ENCODE measurements around the gene EFL1.
"Not testable (repeated sequence)": the region's sequence is repeated elsewhere in the genome, so short reads cannot be mapped to it uniquely, and the experiment has no call there.

The EFL1 gene

GRCh38 chr15:82284381-82284780 lies 21.8 kb upstream of the EFL1 start:
- peak; percentile 51 for TF ChIP-seq CTCF (IDR thresholded peaks at IDR 0.05; ENCODE audit: poor library complexity, severe bottlenecking)
- peak; percentile 46; the same call in 1 of the 3 replicates for ATAC-seq (ENCODE audit: low read depth)

GRCh38 chr15:82282386-82282785 lies 19.9 kb upstream of the EFL1 start:
- H3K27ac ChIP-seq (ENCODE audit: poor library complexity, severe bottlenecking); DNase-seq (ENCODE audit: low spot score); H3K4me3 ChIP-seq (ENCODE audit: severe bottlenecking); ATAC-seq (ENCODE audit: low read depth); H3K36me3 ChIP-seq (ENCODE audit: low read depth); H3K9me3 ChIP-seq (ENCODE audit: severe bottlenecking); H3K27me3 ChIP-seq (ENCODE audit: insufficient read depth, poor library complexity, severe bottlenecking); H3K4me1 ChIP-seq (ENCODE audit: insufficient read depth, poor library complexity, severe bottlenecking): not testable (repeated sequence)

More at GRCh38 chr15:82284381-82284780, 21.8 kb upstream of the EFL1 start:
- not testable (repeated sequence) for H3K36me3 ChIP-seq (ENCODE audit: low read depth); H3K9me3 ChIP-seq (ENCODE audit: severe bottlenecking); H3K27ac ChIP-seq (ENCODE audit: poor library complexity, severe bottlenecking); H3K4me3 ChIP-seq (ENCODE audit: severe bottlenecking); H3K4me1 ChIP-seq (ENCODE audit: insufficient read depth, poor library complexity, severe bottlenecking); H3K27me3 ChIP-seq (ENCODE audit: insufficient read depth, poor library complexity, severe bottlenecking); DNase-seq (ENCODE audit: low spot score)

- ATAC-seq (ENCODE audit: low read depth) = peak; percentile 60; the same call in 2 of the 3 replicates
- H3K4me1 ChIP-seq (ENCODE audit: insufficient read depth, poor library complexity, severe bottlenecking); H3K27ac ChIP-seq (ENCODE audit: poor library complexity, severe bottlenecking); H3K9me3 ChIP-seq (ENCODE audit: severe bottlenecking); H3K4me3 ChIP-seq (ENCODE audit: severe bottlenecking); H3K36me3 ChIP-seq (ENCODE audit: low read depth); DNase-seq (ENCODE audit: low spot score); H3K27me3 ChIP-seq (ENCODE audit: insufficient read depth, poor library complexity, severe bottlenecking): not testable (repeated sequence)
- TF ChIP-seq CTCF (IDR thresholded peaks at IDR 0.05; ENCODE audit: poor library complexity, severe bottlenecking) = peak; percentile 78
These were observed 18.7 kb upstream of the EFL1 start for GRCh38 chr15:82281276-82281675.

- no peak for TF ChIP-seq CTCF (IDR thresholded peaks at IDR 0.05; ENCODE audit: poor library complexity, severe bottlenecking)
- DNase-seq (ENCODE audit: low spot score) (no peak), ATAC-seq (ENCODE audit: low read depth) (no peak)
- peaks cover 3% of the 10 kb centered on the region for H3K9me3 ChIP-seq (ENCODE audit: severe bottlenecking)
- H3K27ac ChIP-seq (ENCODE audit: poor library complexity, severe bottlenecking) = no peak overlapping the region
- no peak overlapping the region for H3K4me3 ChIP-seq (ENCODE audit: severe bottlenecking)
- no peaks in the 10 kb centered on the region for H3K4me1 ChIP-seq (ENCODE audit: insufficient read depth, poor library complexity, severe bottlenecking)
- no peaks in the 10 kb centered on the region for H3K36me3 ChIP-seq (ENCODE audit: low read depth)
- H3K27me3 ChIP-seq (ENCODE audit: insufficient read depth, poor library complexity, severe bottlenecking) = no peaks in the 10 kb centered on the region
These were observed 12.9 kb upstream of the EFL1 start for GRCh38 chr15:82275410-82275809.

GRCh38 chr15:82272154-82272553 lies 9.6 kb upstream of the EFL1 start:
- Histone ChIP-seq H3K4me3 (ENCODE audit: severe bottlenecking) (no peak overlapping the region), H3K27ac (ENCODE audit: poor library complexity, severe bottlenecking) (no peak overlapping the region), H3K4me1 (ENCODE audit: insufficient read depth, poor library complexity, severe bottlenecking) (peaks cover 25% of the 10 kb centered on the region), H3K27me3 (ENCODE audit: insufficient read depth, poor library complexity, severe bottlenecking) (no peaks in the 10 kb centered on the region), H3K9me3 (ENCODE audit: severe bottlenecking) (peaks cover 3% of the 10 kb centered on the region), H3K36me3 (ENCODE audit: low read depth) (no peaks in the 10 kb centered on the region)
- TF ChIP-seq CTCF (IDR thresholded peaks at IDR 0.05; ENCODE audit: poor library complexity, severe bottlenecking) = no peak
- DNase-seq (ENCODE audit: low spot score) (no peak), ATAC-seq (ENCODE audit: low read depth) (no peak)

GRCh38 chr15:82268454-82268853 lies 5.9 kb upstream of the EFL1 start:
- not testable (repeated sequence) for H3K27me3 ChIP-seq (ENCODE audit: insufficient read depth, poor library complexity, severe bottlenecking); H3K4me3 ChIP-seq (ENCODE audit: severe bottlenecking); DNase-seq (ENCODE audit: low spot score); H3K36me3 ChIP-seq (ENCODE audit: low read depth); H3K9me3 ChIP-seq (ENCODE audit: severe bottlenecking)
- peak overlapping the region; percentile 91 for H3K27ac ChIP-seq (ENCODE audit: poor library complexity, severe bottlenecking)
- H3K4me1 ChIP-seq (ENCODE audit: insufficient read depth, poor library complexity, severe bottlenecking) = peaks cover 29% of the 10 kb centered on the region
- ATAC-seq (ENCODE audit: low read depth) = peak; percentile 99

GRCh38 chr15:82267137-82267536 lies 4.6 kb upstream of the EFL1 start:
- not testable (repeated sequence) for DNase-seq (ENCODE audit: low spot score); H3K4me3 ChIP-seq (ENCODE audit: severe bottlenecking); H3K9me3 ChIP-seq (ENCODE audit: severe bottlenecking); H3K27me3 ChIP-seq (ENCODE audit: insufficient read depth, poor library complexity, severe bottlenecking); ATAC-seq (ENCODE audit: low read depth); H3K36me3 ChIP-seq (ENCODE audit: low read depth)
- Histone ChIP-seq H3K27ac (ENCODE audit: poor library complexity, severe bottlenecking) (peak overlapping the region; percentile 91), H3K4me1 (ENCODE audit: insufficient read depth, poor library complexity, severe bottlenecking) (peaks cover 30% of the 10 kb centered on the region)
